Prostate gland (tissue), 2 donors: ENCODE measurements around the gene CASP12. TPM values are rescaled to one million over a fixed set of nuclear protein-coding genes. Genes with fewer than 3 reads are reported as not detected.

Source experiments
- DNase-seq: peaks from one replicate; pipeline ENCODE4 v3.0.0-alpha.2; 2019; ENCODE audit warnings: low spot score
- H3K27ac ChIP-seq, 2 donors: fragments of 200-600 bp; sonication (generic); 2 replicates each; pipeline ENCODE4 v1.5.1; 2017 to 2019
- H3K27me3 ChIP-seq: fragments of 200-600 bp; sonication (generic); replicated peaks from 2 replicates; pipeline ENCODE4 v1.5.1; 2019; ENCODE audit not compliant: insufficient read depth
- H3K36me3 ChIP-seq, 2 donors: fragments of 200-600 bp; sonication (generic); 1 replicate in 1 of 2; 2 replicates in 1 of 2; pipeline versions ENCODE4 v1.5.1 to v1.8.1; 2017 to 2019
- H3K4me1 ChIP-seq: fragments of 200-600 bp; sonication (generic); replicated peaks from 2 replicates; pipeline ENCODE4 v1.5.1; 2019
- H3K4me3 ChIP-seq, 2 donors: fragments of 200-600 bp; sonication (generic); 2 replicates each; pipeline ENCODE4 v1.5.1; 2017 to 2019
- H3K9me3 ChIP-seq: fragments of 200-600 bp; sonication (generic); 2 replicates; pipeline ENCODE4 v1.5.1; 2017
- POLR2A ChIP-seq: fragments of 450-650 bp; IDR thresholded peaks from one replicate; pipeline ENCODE4 v1.6.1; 2016; ENCODE audit warnings: antibody characterized with exemption, mild to moderate bottlenecking
- POLR2AphosphoS5 ChIP-seq: sonication (generic); formaldehyde crosslinking; IDR thresholded peaks from one replicate; pipeline ENCODE4 v1.6.1; 2017; ENCODE audit warnings: antibody characterized with exemption
- WGBS: methylation state at CpG from one replicate; pipeline ENCODE4 v1.1.5; 2018; 5-methylcytosine and 5-hydroxymethylcytosine counted together
- intact Hi-C: fragments of 100-400 bp; cut with DNase I; formaldehyde crosslinking; loops from one replicate; pipeline ENCODE4 v1.14.2; 2022
- total RNA-seq, 2 donors: library from RNA; depleted of rRNA; stranded (reverse); fragments of >200 nt; gene quantifications; one replicate each; pipeline ENCODE4 v1.1.0, GENCODE V29; 2016
- TF ChIP-seq, protein P1 (sequence below), 4 experiments: fragments of 200-600 bp in 2 of 4; fragments of 450-650 bp in 2 of 4; sonication (generic) in 2 of 4; IDR thresholded peaks; 1 replicate in 3 of 4; 2 replicates in 1 of 4; pipeline ENCODE4 v1.5.1; 2016 to 2019; ENCODE audit warnings: antibody characterized with exemption in 4 of 4, mild to moderate bottlenecking in 2 of 4, moderate library complexity in 2 of 4

The CASP12 gene
- total RNA-seq, 2 donors from 2014 or later = 0.85 to 0.96 TPM

- no peaks in the 10 kb centered on the region for H3K9me3 ChIP-seq
Observed at GRCh38 chr11:104917271-104918112, 19.2 kb upstream of the CASP12 start.

DNA sequence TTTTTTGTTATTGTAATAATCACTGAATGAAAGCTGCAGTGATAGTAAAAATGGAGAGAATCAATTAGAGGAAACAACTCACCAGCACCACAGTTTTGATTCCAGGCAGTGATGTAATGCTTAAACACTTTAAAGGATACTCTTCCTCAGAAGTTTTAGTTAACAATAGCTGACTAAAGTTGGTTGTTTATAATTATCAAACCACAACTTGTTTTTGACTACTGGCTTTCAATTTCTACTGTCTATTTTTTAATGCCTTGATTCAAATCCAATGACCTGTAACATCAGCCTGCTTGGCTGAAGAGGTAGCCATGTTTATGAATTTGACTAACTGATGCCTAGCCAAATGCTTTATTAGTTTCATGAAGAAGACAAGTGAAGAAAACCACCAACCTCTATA lies 18.2 kb upstream of the CASP12 start:
- no peaks in the 10 kb centered on the region for H3K36me3 ChIP-seq
- H3K27me3 ChIP-seq = no peaks in the 10 kb centered on the region
- H3K9me3 ChIP-seq = no peaks in the 10 kb centered on the region
- intact Hi-C loops = no loop called here
- H3K4me1 ChIP-seq = no peaks in the 10 kb centered on the region
- DNase-seq = no peak
- no peak overlapping the region for H3K27ac ChIP-seq
- TF ChIP-seq POLR2A = no peak
- TF ChIP-seq POLR2AphosphoS5 = no peak
- TF ChIP-seq, protein P1, sequence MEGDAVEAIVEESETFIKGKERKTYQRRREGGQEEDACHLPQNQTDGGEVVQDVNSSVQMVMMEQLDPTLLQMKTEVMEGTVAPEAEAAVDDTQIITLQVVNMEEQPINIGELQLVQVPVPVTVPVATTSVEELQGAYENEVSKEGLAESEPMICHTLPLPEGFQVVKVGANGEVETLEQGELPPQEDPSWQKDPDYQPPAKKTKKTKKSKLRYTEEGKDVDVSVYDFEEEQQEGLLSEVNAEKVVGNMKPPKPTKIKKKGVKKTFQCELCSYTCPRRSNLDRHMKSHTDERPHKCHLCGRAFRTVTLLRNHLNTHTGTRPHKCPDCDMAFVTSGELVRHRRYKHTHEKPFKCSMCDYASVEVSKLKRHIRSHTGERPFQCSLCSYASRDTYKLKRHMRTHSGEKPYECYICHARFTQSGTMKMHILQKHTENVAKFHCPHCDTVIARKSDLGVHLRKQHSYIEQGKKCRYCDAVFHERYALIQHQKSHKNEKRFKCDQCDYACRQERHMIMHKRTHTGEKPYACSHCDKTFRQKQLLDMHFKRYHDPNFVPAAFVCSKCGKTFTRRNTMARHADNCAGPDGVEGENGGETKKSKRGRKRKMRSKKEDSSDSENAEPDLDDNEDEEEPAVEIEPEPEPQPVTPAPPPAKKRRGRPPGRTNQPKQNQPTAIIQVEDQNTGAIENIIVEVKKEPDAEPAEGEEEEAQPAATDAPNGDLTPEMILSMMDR (IDR thresholded peaks at IDR 0.05) = no peak
- no peak overlapping the region for H3K4me3 ChIP-seq

More at GRCh38 chr11:104917271-104918112, 19.2 kb upstream of the CASP12 start:
- intact Hi-C loops = no loop called here
- no peaks in the 10 kb centered on the region for H3K36me3 ChIP-seq
- DNase-seq = no peak
- no peaks in the 10 kb centered on the region for H3K27me3 ChIP-seq
- WGBS = 32% methylated on average over 4 of the region's 4 CpGs
- peak overlapping the region; percentile 15 to 22 for H3K4me3 ChIP-seq
- H3K27ac ChIP-seq = peak overlapping the region; percentile 28 to 51
- H3K4me1 ChIP-seq = no peaks in the 10 kb centered on the region
- TF ChIP-seq, protein P1 (IDR thresholded peaks at IDR 0.05) = no peak
- TF ChIP-seq POLR2AphosphoS5 (no peak), POLR2A (no peak)

DNA sequence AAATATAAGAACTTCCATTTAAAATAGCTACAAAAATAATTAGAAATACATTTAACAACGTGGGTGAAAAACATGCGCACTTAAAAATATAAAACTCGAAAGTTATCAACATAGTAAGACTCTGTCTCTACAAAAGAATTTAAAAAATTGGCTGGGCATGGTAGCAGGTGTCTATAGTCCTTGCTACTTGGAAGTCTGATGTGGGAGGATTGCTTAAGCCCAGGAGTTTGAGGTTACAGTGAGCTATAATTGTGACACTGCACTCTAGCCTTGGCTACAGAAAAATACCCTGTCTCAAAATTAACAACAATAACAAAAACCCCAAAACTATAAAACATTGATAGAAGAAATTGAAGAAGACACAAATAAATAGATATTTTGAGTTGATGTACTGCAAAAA lies 13.8 kb upstream of the CASP12 start:
- no peaks in the 10 kb centered on the region for H3K27me3 ChIP-seq
- 88% methylated on average over 3 of the region's 3 CpGs for WGBS
- H3K4me1 ChIP-seq = no peaks in the 10 kb centered on the region
- H3K27ac ChIP-seq = no peak overlapping the region
- intact Hi-C loops = no loop called here
- TF ChIP-seq POLR2AphosphoS5 (no peak), POLR2A (no peak)
- TF ChIP-seq, protein P1 (IDR thresholded peaks at IDR 0.05) = no peak
- H3K9me3 ChIP-seq = no peaks in the 10 kb centered on the region
- H3K36me3 ChIP-seq = no peaks in the 10 kb centered on the region
- H3K4me3 ChIP-seq = no peak overlapping the region
- DNase-seq = no peak

GRCh38 chr11:104908186-104908531 lies 9.9 kb upstream of the CASP12 start:
- H3K36me3 ChIP-seq = no peaks in the 10 kb centered on the region
- no peak overlapping the region for H3K27ac ChIP-seq
- 96% methylated on average over 3 of the region's 3 CpGs for WGBS
- no peaks in the 10 kb centered on the region for H3K9me3 ChIP-seq
- intact Hi-C loops = no loop called here
- H3K4me3 ChIP-seq = no peak overlapping the region
- no peak for DNase-seq
- H3K27me3 ChIP-seq = no peaks in the 10 kb centered on the region
- no peaks in the 10 kb centered on the region for H3K4me1 ChIP-seq
- no peak for TF ChIP-seq POLR2AphosphoS5
- TF ChIP-seq, protein P1 (IDR thresholded peaks at IDR 0.05) = no peak
- no peak for TF ChIP-seq POLR2A
